Osteocyte (in vitro differentiated cells): Measurements from ENCODE around the gene KLK7. TPM values are rescaled to one million over a fixed set of nuclear protein-coding genes. Genes with fewer than 3 reads are reported as not detected.

Source experiments
- DNase-seq: peaks from one replicate; pipeline ENCODE4 v3.0.0; 2021; ENCODE audit warnings: mixed read lengths; ENCODE audit not compliant: unreplicated experiment; ENCODE audit errors: extremely low spot score
- H3K27ac Mint-ChIP-seq: one replicate; pipeline ENCODE4 v1.8.0; 2021; ENCODE audit warnings: mild to moderate bottlenecking, mixed read lengths; ENCODE audit not compliant: unreplicated experiment
- H3K27me3 Mint-ChIP-seq: one replicate; pipeline ENCODE4 v1.8.0; 2021; ENCODE audit warnings: mixed read lengths; ENCODE audit not compliant: unreplicated experiment
- H3K36me3 Mint-ChIP-seq: one replicate; pipeline ENCODE4 v1.8.0; 2021; ENCODE audit warnings: mixed read lengths; ENCODE audit not compliant: unreplicated experiment
- H3K4me1 Mint-ChIP-seq: one replicate; pipeline ENCODE4 v1.8.0; 2021; ENCODE audit warnings: mixed read lengths; ENCODE audit not compliant: unreplicated experiment
- H3K4me3 Mint-ChIP-seq: one replicate; pipeline ENCODE4 v1.8.0; 2021; ENCODE audit warnings: mild to moderate bottlenecking, moderate library complexity, mixed read lengths; ENCODE audit not compliant: unreplicated experiment
- H3K9me3 Mint-ChIP-seq: one replicate; pipeline ENCODE4 v1.8.0; 2021; ENCODE audit warnings: mixed read lengths; ENCODE audit not compliant: unreplicated experiment
- CTCF ChIP-seq: fragments of 200-600 bp; sonication (generic); IDR thresholded peaks from 2 replicates; pipeline ENCODE4 v1.5.0; 2021; ENCODE audit warnings: antibody characterized with exemption, mild to moderate bottlenecking, moderate library complexity
- total RNA-seq: library from RNA; stranded (reverse); gene quantifications from 2 replicates; pipeline ENCODE4 v1.2.1, GENCODE V29; 2021

KLK7 gene
- total RNA-seq, 1 donor from 2014 or later: not detected

GRCh38 chr19:50943074-50943828 lies 40.5 kb downstream of the KLK7 start:
- no peak overlapping the region for H3K4me3 Mint-ChIP-seq

GRCh38 chr19:50939596-50939995 lies 44.1 kb downstream of the KLK7 start:
- Mint-ChIP-seq H3K4me3 (no peak overlapping the region), H3K4me1 (no peaks in the 10 kb centered on the region), H3K36me3 (no peaks in the 10 kb centered on the region), H3K9me3 (peaks cover 17% of the 10 kb centered on the region), H3K27me3 (no peaks in the 10 kb centered on the region), H3K27ac (no peak overlapping the region)
- no peak for DNase-seq
- no peak for TF ChIP-seq CTCF

More at GRCh38 chr19:50943074-50943828, 40.5 kb downstream of the KLK7 start:
- Mint-ChIP-seq H3K4me1 (no peaks in the 10 kb centered on the region), H3K9me3 (peaks cover 17% of the 10 kb centered on the region), H3K27me3 (no peaks in the 10 kb centered on the region), H3K27ac (no peak overlapping the region), H3K36me3 (no peaks in the 10 kb centered on the region)
- no peak for TF ChIP-seq CTCF
- DNase-seq: no peak

GRCh38 chr19:50933640-50934039 lies 50.1 kb downstream of the KLK7 start:
- no peak overlapping the region for H3K27ac Mint-ChIP-seq

GRCh38 chr19:50932690-50933083 lies 51.0 kb downstream of the KLK7 start:
- no peaks in the 10 kb centered on the region for H3K27me3 Mint-ChIP-seq
- no peak overlapping the region for H3K4me3 Mint-ChIP-seq
- DNase-seq: no peak
- H3K9me3 Mint-ChIP-seq: no peaks in the 10 kb centered on the region
- no peaks in the 10 kb centered on the region for H3K36me3 Mint-ChIP-seq
- no peak overlapping the region for H3K27ac Mint-ChIP-seq
- no peaks in the 10 kb centered on the region for H3K4me1 Mint-ChIP-seq
- no peak for TF ChIP-seq CTCF

More at GRCh38 chr19:50933640-50934039, 50.1 kb downstream of the KLK7 start:
- Mint-ChIP-seq H3K36me3 (no peaks in the 10 kb centered on the region), H3K9me3 (no peaks in the 10 kb centered on the region), H3K27me3 (no peaks in the 10 kb centered on the region), H3K4me1 (no peaks in the 10 kb centered on the region), H3K4me3 (no peak overlapping the region)
- no peak for DNase-seq
- no peak for TF ChIP-seq CTCF

- H3K27me3 Mint-ChIP-seq: no peaks in the 10 kb centered on the region
- DNase-seq: no peak
- TF ChIP-seq CTCF: no peak
Observed at GRCh38 chr19:50932018-50932689, 51.6 kb downstream of the KLK7 start.

More at GRCh38 chr19:50932018-50932689, 51.6 kb downstream of the KLK7 start:
- Mint-ChIP-seq H3K4me1 (no peaks in the 10 kb centered on the region), H3K27ac (no peak overlapping the region), H3K4me3 (no peak overlapping the region), H3K36me3 (no peaks in the 10 kb centered on the region), H3K9me3 (no peaks in the 10 kb centered on the region)
